HL-60 (cell line): ENCODE measurements around the gene KLHDC10.

Source experiments
- DNase-seq, 2 experiments: peaks; one replicate each; pipeline ENCODE4 v3.0.0-alpha.2; 2010 to 2020; ENCODE audit warnings: low read depth in 1 of 2, low spot score in 1 of 2
- H3K27ac ChIP-seq: fragments of 250-450 bp; sonication (Bioruptor Pico); replicated peaks from 2 replicates; pipeline ENCODE4 v1.5.1; 2020; ENCODE audit warnings: mild to moderate bottlenecking, moderate library complexity
- H3K27me3 ChIP-seq: fragments of 250-450 bp; sonication (Bioruptor Pico); 2 replicates; pipeline ENCODE4 v1.5.1; 2021; ENCODE audit warnings: mild to moderate bottlenecking, moderate library complexity; ENCODE audit not compliant: insufficient read depth, poor library complexity, severe bottlenecking
- H3K4me3 ChIP-seq: replicated peaks from 2 replicates; pipeline ENCODE4 v1.5.1; 2011; ENCODE audit warnings: mild to moderate bottlenecking, control low read depth, low read length; ENCODE audit not compliant: insufficient read depth
- CTCF ChIP-seq: IDR thresholded peaks from one replicate; pipeline ENCODE4 v1.5.1; 2011; ENCODE audit warnings: low read length, control low read depth, inconsistent platforms; ENCODE audit not compliant: insufficient read depth
- GABPA ChIP-seq: IDR thresholded peaks from 2 replicates; pipeline ENCODE4 v1.6.1; 2012; ENCODE audit warnings: low read depth
- POLR2AphosphoS5 ChIP-seq: IDR thresholded peaks from 2 replicates; pipeline ENCODE4 v1.6.1; 2012; ENCODE audit warnings: low read depth
- REST ChIP-seq: IDR thresholded peaks from 2 replicates; pipeline ENCODE4 v1.6.1; 2012; ENCODE audit warnings: low read depth; ENCODE audit not compliant: insufficient replicate concordance
- SPI1 ChIP-seq: IDR thresholded peaks from 2 replicates; pipeline ENCODE4 v1.6.1; 2012; ENCODE audit warnings: low read depth, mild to moderate bottlenecking, borderline replicate concordance

Gene KLHDC10

GRCh38 chr7:130092598-130092997 is 22.3 kb downstream of the KLHDC10 start:
- TF ChIP-seq SPI1 (no peak), POLR2AphosphoS5 (no peak), CTCF (no peak), GABPA (no peak), REST (no peak)
- no peak for DNase-seq
- H3K27ac ChIP-seq, result no peak overlapping the region
- no peak overlapping the region for H3K4me3 ChIP-seq
- no peaks in the 10 kb centered on the region for H3K27me3 ChIP-seq

GRCh38 chr7:130095812-130096211 is 25.5 kb downstream of the KLHDC10 start:
- H3K27ac ChIP-seq, result no peak overlapping the region
- no peak overlapping the region for H3K4me3 ChIP-seq
- H3K27me3 ChIP-seq, result no peaks in the 10 kb centered on the region
- TF ChIP-seq SPI1 (no peak), CTCF (no peak), GABPA (no peak), REST (no peak)
- no peak for DNase-seq

GRCh38 chr7:130096243-130096827 is 26.0 kb downstream of the KLHDC10 start:
- H3K27ac ChIP-seq, result no peak overlapping the region
- H3K27me3 ChIP-seq, result no peaks in the 10 kb centered on the region
- DNase-seq, result no peak
- no peak overlapping the region for H3K4me3 ChIP-seq
- TF ChIP-seq POLR2AphosphoS5, result no peak
- no peak for TF ChIP-seq GABPA
- TF ChIP-seq REST, result no peak
- TF ChIP-seq CTCF, result no peak
- no peak for TF ChIP-seq SPI1
